ENCODE measurements around the gene XPO6. TPM values are rescaled to one million over a fixed set of nuclear protein-coding genes. Genes with fewer than 3 reads are reported as not detected.

The XPO6 gene
- total RNA-seq, 1 donor from 2014 or later, result 72.7 TPM

- no peak for DNase-seq (ENCODE audit: extremely low spot score in 2 of 2)
- intact Hi-C loops (cut with DNase I), result no loop called here
- H3K27ac ChIP-seq, result no peak overlapping the region
- H3K4me3 ChIP-seq, result no peak overlapping the region
- H3K36me3 ChIP-seq, result no peaks in the 10 kb centered on the region
- no peaks in the 10 kb centered on the region for H3K9me3 ChIP-seq
- H3K4me1 ChIP-seq, result no peaks in the 10 kb centered on the region
- no peaks in the 10 kb centered on the region for H3K27me3 ChIP-seq
- TF ChIP-seq CTCF (IDR thresholded peaks at IDR 0.05) (no peak), POLR2A (IDR thresholded peaks at IDR 0.05) (no peak), POLR2AphosphoS5 (IDR thresholded peaks at IDR 0.05; ENCODE audit: insufficient read depth in 1 of 2, low read depth in 1 of 2) (no peak)
Observed at GRCh38 chr16:28069971-28070794, 141.6 kb downstream of the XPO6 start.

GRCh38 chr16:28068976-28069375 is 142.8 kb downstream of the XPO6 start:
- Histone ChIP-seq H3K9me3 (no peaks in the 10 kb centered on the region), H3K27ac (no peak overlapping the region), H3K36me3 (no peaks in the 10 kb centered on the region), H3K27me3 (peaks cover 1% of the 10 kb centered on the region), H3K4me1 (no peaks in the 10 kb centered on the region), H3K4me3 (no peak overlapping the region)
- TF ChIP-seq CTCF (IDR thresholded peaks at IDR 0.05) (no peak), POLR2AphosphoS5 (IDR thresholded peaks at IDR 0.05; ENCODE audit: insufficient read depth in 1 of 2, low read depth in 1 of 2) (no peak), POLR2A (IDR thresholded peaks at IDR 0.05) (no peak)
- intact Hi-C loops (cut with DNase I), result no loop called here
- DNase-seq (ENCODE audit: extremely low spot score in 2 of 2), result no peak

- Histone ChIP-seq H3K4me3 (no peak overlapping the region), H3K9me3 (no peaks in the 10 kb centered on the region), H3K4me1 (no peaks in the 10 kb centered on the region), H3K27me3 (peaks cover 4% of the 10 kb centered on the region), H3K36me3 (no peaks in the 10 kb centered on the region), H3K27ac (no peak overlapping the region)
- intact Hi-C loops (cut with DNase I), result no loop called here
- TF ChIP-seq POLR2AphosphoS5 (IDR thresholded peaks at IDR 0.05; ENCODE audit: insufficient read depth in 1 of 2, low read depth in 1 of 2) (no peak), CTCF (IDR thresholded peaks at IDR 0.05) (no peak), POLR2A (IDR thresholded peaks at IDR 0.05) (no peak)
- DNase-seq (ENCODE audit: extremely low spot score in 2 of 2), result no peak
Observed at GRCh38 chr16:28067604-28068379, 144.0 kb downstream of the XPO6 start.

- TF ChIP-seq CTCF (IDR thresholded peaks at IDR 0.05) (no peak), POLR2AphosphoS5 (IDR thresholded peaks at IDR 0.05; ENCODE audit: insufficient read depth in 1 of 2, low read depth in 1 of 2) (no peak), POLR2A (IDR thresholded peaks at IDR 0.05) (no peak)
- Histone ChIP-seq H3K4me1 (no peaks in the 10 kb centered on the region), H3K36me3 (no peaks in the 10 kb centered on the region), H3K27me3 (peaks cover 4% of the 10 kb centered on the region), H3K9me3 (no peaks in the 10 kb centered on the region), H3K4me3 (no peak overlapping the region), H3K27ac (no peak overlapping the region)
- DNase-seq (ENCODE audit: extremely low spot score in 2 of 2), result no peak
- intact Hi-C loops (cut with DNase I), result no loop called here
Observed at GRCh38 chr16:28064706-28065249, 147.0 kb downstream of the XPO6 start.
